IPS DF 6.9 (cell line): ENCODE data around the gene XPOT.

Experiments used
- DNase-seq: peaks from one replicate; pipeline ENCODE4 v3.0.0-alpha.2; 2013; ENCODE audit warnings: low read depth, low spot score
- H3K27ac ChIP-seq: one replicate; pipeline ENCODE4 v1.5.1; 2013; ENCODE audit warnings: low read length, control low read depth
- H3K27me3 ChIP-seq: 2 replicates; pipeline ENCODE4 v1.6.1; 2013; ENCODE audit warnings: mild to moderate bottlenecking, low read length; ENCODE audit not compliant: control insufficient read depth, insufficient read depth
- H3K36me3 ChIP-seq: 2 replicates; pipeline ENCODE4 v1.6.1; 2013; ENCODE audit warnings: low read length; ENCODE audit not compliant: control insufficient read depth, insufficient read depth
- H3K4me1 ChIP-seq: 2 replicates; pipeline ENCODE4 v1.6.1; 2013; ENCODE audit warnings: low read length; ENCODE audit not compliant: control insufficient read depth, insufficient read depth
- H3K4me3 ChIP-seq: 2 replicates; pipeline ENCODE4 v1.5.1; 2013; ENCODE audit warnings: mild to moderate bottlenecking, low read length
- H3K9me3 ChIP-seq: 2 replicates; pipeline ENCODE4 v1.6.1; 2013; ENCODE audit warnings: low read length, inconsistent platforms; ENCODE audit not compliant: control insufficient read depth, insufficient read depth
- WGBS: extraction: QIAGEN DNeasy Blood & Tissue Kit; methylation state at CpG from one replicate; pipeline ENCODE4 v1.1.7; 2013; ENCODE audit warnings: mixed read lengths, missing lambda C conversion rate; ENCODE audit not compliant: insufficient read length, insufficient coverage; 5-methylcytosine and 5-hydroxymethylcytosine counted together

Gene XPOT

DNA sequence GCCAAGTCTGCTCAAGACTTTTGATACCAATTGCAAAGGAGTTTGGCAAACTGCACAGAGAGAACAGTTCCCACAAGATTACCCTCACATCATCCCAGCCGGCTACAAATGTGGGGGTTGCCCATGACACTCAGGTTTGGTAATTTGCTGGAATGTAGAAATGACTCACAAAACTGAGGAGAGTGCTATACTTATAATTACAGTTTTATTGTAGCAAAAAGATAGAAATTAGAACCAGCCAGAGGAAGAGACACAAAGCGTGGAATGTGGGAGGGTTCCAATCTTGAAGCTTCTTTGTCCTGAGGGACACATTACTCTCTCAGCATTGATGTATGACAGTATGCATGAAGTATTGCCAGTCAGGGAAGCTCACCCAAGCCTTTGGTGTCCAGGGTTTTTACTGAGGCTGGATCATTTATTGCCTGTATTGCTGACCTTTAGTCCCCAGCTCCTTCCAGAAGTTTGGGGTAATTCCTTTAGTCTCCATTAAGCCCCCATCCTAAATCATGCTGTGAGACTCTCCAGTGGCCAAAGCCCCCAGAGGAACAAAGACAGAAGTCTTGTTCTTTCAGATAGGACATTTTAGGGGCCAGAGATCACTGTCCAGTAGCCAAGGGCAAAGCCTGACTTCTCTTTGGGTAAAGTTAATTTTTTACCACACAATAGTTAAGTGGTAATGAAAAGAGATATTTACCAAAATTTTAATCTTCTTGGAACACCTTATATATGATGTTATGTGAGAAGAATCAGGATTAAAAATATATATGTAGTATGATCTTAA, 57.6 kb downstream of the XPOT start:
- no peak overlapping the region for H3K27ac ChIP-seq
- no peaks in the 10 kb centered on the region for H3K36me3 ChIP-seq
- H3K4me3 ChIP-seq: no peak overlapping the region
- no peaks in the 10 kb centered on the region for H3K9me3 ChIP-seq
- H3K4me1 ChIP-seq: no peaks in the 10 kb centered on the region
- WGBS: no CpG with 5 or more reads among the region's 2 CpGs
- DNase-seq: no peak
- no peaks in the 10 kb centered on the region for H3K27me3 ChIP-seq

DNA sequence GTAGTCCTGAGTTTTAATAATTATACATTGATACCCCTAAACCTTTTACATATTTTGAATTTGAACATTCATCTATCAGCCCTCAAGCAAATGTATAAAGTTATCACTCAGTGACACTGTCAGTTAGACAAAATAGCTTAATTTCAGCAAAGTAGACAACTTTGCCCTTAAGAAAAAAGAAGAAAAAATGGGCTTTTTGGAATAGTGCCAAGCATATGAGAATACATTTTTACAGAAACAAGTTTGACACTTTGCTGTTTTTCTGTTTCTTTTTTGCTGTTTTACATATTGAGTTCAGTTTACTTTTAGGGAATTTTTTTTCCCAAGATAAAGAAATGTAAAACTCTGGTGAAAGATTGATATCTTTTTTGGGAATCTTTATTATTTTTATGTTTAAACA, 62.0 kb downstream of the XPOT start:
- no peak overlapping the region for H3K4me3 ChIP-seq
- no peak overlapping the region for H3K27ac ChIP-seq
- no peaks in the 10 kb centered on the region for H3K4me1 ChIP-seq
- H3K36me3 ChIP-seq: peaks cover 2% of the 10 kb centered on the region; the same call in 1 of the 2 replicates
- no peak for DNase-seq
- no peaks in the 10 kb centered on the region for H3K9me3 ChIP-seq
- no peaks in the 10 kb centered on the region for H3K27me3 ChIP-seq

DNA sequence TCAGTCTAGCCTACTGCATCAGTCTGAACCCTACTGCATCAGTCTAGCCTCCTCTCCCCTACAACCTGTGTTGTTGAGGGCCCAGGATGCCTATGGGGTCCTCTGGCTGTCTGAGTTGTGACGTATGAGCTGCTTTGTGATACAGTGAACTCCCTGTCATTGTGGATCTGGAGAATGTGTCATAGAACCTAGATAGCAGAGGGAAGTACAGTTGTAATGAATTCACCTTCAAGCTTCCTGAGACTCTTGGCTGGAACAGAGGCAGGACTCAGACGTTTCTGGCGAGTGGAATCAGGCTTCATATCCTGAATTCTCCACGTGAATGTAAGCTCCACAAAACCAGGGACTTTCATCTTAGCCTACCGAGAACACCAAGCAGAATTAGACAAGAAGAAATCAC, 64.8 kb downstream of the XPOT start:
- Histone ChIP-seq H3K27ac (no peak overlapping the region), H3K9me3 (no peaks in the 10 kb centered on the region), H3K36me3 (peaks cover 2% of the 10 kb centered on the region; the same call in 1 of the 2 replicates), H3K4me1 (no peaks in the 10 kb centered on the region), H3K27me3 (no peaks in the 10 kb centered on the region), H3K4me3 (no peak overlapping the region)
- no peak for DNase-seq
- no CpG with 5 or more reads among the region's 5 CpGs for WGBS

DNA sequence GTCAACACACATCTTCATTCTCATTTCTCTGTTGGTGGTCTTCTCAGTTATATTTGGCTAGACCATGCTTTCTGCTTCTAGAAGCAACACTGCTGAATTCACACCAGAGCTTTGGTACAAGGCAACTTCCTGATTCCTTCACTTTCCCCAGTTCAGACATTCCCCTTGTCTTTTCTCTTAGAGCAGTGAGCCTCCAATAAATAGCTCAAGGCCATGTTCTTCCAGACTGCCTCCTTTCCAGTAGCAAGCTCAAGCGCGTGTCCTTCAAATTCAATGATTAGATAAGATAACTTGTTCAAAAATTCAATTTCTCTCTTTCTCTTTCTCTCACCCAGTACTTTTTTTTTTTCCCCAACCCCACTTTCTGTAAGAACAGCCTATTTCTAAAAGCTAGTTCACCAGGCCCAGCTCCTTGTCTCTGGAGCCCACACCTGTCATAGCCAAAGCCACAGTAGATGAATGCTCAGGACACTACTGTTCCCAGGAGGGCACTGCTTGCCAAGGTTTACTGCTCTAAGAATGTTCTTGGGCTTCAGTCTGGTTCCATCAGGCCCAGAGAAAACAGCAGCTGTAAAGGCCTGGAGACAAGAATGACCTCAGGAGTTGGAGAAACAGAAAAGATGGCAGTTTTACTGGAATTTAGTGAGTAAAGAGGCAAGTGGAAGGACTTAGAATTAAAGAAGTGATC, 65.4 kb downstream of the XPOT start:
- no peaks in the 10 kb centered on the region for H3K4me1 ChIP-seq
- no peak overlapping the region for H3K4me3 ChIP-seq
- no peak overlapping the region for H3K27ac ChIP-seq
- H3K36me3 ChIP-seq: peaks cover 2% of the 10 kb centered on the region; the same call in 1 of the 2 replicates
- no CpG with 5 or more reads among the region's 2 CpGs for WGBS
- no peaks in the 10 kb centered on the region for H3K27me3 ChIP-seq
- no peak for DNase-seq
- H3K9me3 ChIP-seq: no peaks in the 10 kb centered on the region

DNA sequence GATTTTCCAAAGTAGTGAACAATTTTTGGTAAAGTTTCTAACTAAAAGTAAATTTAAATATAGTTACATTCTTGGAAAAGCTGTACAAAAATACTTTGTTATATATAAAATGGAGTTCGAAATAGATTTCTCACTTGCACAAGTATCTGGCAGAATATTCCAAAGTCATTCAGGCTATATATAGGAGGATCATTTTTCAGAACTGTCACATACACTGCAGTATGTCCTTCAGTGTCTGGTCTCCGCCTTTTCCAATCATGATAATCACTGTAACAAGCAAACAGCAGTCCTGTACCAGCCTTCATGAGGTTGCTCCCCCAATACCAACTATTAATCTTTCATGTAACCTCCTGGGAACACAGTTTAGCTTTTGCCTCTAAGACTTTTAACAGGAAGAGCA, 66.3 kb downstream of the XPOT start:
- no peak overlapping the region for H3K4me3 ChIP-seq
- H3K27ac ChIP-seq: no peak overlapping the region
- no peaks in the 10 kb centered on the region for H3K27me3 ChIP-seq
- H3K9me3 ChIP-seq: no peaks in the 10 kb centered on the region
- no CpG with 5 or more reads among the region's 2 CpGs for WGBS
- DNase-seq: no peak
- H3K36me3 ChIP-seq: peaks cover 2% of the 10 kb centered on the region; the same call in 1 of the 2 replicates
- no peaks in the 10 kb centered on the region for H3K4me1 ChIP-seq

DNA sequence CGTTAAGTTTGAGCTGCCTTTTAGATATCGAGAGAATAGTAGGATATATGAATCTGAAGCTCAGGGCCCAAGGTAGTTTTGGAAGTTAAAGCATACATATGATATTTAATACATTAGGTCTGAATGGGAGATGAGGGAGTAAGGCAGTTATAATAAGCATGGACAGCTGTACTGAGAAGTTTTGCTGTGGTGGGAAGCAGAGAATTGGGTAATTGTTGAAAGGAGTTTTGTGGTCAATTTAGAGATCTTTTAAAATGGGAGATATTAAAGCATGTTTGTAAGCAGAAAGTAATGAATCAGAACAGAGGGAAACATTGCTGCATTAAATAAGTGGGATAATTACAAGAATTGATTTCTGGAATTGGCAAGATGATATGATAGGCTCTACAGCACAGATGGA, 69.0 kb downstream of the XPOT start:
- Histone ChIP-seq H3K36me3 (no peaks in the 10 kb centered on the region; the same call in 1 of the 2 replicates), H3K4me3 (no peak overlapping the region), H3K4me1 (no peaks in the 10 kb centered on the region), H3K9me3 (no peaks in the 10 kb centered on the region), H3K27me3 (no peaks in the 10 kb centered on the region), H3K27ac (no peak overlapping the region)
- WGBS: no CpG with 5 or more reads among the region's 2 CpGs
- no peak for DNase-seq

DNA sequence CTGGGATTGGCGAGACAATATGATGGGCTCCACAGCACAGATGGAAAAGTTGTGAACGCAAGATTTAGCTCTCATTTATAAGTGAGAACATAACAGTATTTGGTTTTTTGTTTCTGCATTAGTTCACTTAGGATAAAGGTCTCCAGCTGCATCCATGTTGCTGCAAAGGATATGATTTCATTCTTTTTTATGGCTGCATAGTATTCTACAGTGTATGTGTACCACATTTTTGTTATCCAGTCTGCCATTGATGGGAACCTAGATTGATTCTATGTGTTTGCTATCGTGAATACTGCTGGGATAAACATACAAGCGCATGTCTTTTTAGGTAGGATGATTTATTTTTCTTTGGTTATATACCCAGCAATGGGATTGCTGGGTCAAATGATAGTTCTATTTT, 71.3 kb downstream of the XPOT start:
- Histone ChIP-seq H3K4me1 (no peaks in the 10 kb centered on the region), H3K9me3 (no peaks in the 10 kb centered on the region), H3K36me3 (no peaks in the 10 kb centered on the region; the same call in 1 of the 2 replicates), H3K27me3 (no peaks in the 10 kb centered on the region), H3K27ac (no peak overlapping the region), H3K4me3 (no peak overlapping the region)
- DNase-seq: no peak
- no CpG with 5 or more reads among the region's 4 CpGs for WGBS

DNA sequence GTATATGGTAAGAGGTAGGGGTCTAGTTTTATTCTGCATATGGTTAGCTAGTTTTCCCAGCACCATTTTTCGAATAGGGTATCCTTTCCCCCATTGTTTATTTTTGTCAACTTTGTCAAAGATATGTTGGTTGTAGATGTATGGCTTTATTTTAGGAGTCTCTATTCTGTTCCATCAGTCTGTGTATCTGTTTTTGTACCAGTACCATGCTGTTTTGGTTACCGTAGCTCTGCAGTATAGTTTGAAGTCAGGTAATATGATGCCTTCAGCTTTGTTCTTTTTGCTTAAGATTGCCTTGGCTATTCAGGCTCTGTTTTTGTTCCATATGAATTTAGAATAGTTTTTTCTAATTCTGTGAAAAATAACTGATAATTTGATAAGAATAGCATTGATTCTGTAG, 72.7 kb downstream of the XPOT start:
- no peak overlapping the region for H3K4me3 ChIP-seq
- WGBS: no CpG with 5 or more reads among the region's 2 CpGs

DNA sequence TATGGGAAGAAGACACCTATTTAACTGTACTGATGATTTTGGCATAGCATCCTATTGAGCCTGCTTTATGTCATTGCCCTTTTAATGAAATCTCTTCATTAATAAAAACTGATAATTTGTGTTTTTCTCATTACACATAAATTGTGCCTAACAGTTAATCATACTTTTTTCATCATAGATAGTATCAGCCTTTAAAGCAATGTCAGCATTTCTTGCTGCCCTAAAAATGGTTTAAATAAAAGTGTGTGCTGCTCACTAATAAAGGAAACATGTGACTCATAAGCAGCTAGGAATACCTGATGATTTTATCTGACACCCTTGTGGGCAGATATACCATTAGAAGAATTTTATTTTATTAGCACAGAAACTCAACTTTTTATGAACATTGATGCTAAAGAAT, 74.5 kb downstream of the XPOT start:
- Histone ChIP-seq H3K27me3 (no peaks in the 10 kb centered on the region), H3K27ac (no peak overlapping the region), H3K4me1 (no peaks in the 10 kb centered on the region), H3K4me3 (no peak overlapping the region), H3K36me3 (no peaks in the 10 kb centered on the region; the same call in 1 of the 2 replicates), H3K9me3 (no peaks in the 10 kb centered on the region)
- DNase-seq: no peak

More for the DNA sequence above, 72.7 kb downstream of the XPOT start:
- no peak overlapping the region for H3K27ac ChIP-seq
- no peaks in the 10 kb centered on the region for H3K4me1 ChIP-seq
- DNase-seq: no peak
- H3K9me3 ChIP-seq: no peaks in the 10 kb centered on the region
- H3K36me3 ChIP-seq: no peaks in the 10 kb centered on the region
- H3K27me3 ChIP-seq: no peaks in the 10 kb centered on the region

DNA sequence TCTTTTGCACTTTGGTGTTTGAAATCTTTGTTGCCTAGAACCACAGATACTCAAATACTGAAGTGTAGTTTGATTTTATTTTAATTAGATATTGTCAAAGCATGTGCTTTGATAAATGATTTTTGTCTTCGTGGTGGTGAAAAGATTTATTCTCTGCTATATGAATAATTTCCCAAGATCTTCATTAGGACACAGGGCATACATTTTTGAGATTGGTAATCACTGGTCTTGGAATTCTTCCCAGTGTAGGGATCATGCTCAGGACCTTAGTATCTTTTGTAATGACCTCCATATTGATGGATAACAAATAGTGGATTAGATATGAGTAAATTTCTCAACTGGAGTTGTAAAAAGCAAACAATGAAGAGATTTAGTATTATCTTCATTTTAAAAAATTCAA, 76.0 kb downstream of the XPOT start:
- no peak for DNase-seq
- Histone ChIP-seq H3K9me3 (no peaks in the 10 kb centered on the region), H3K27ac (no peak overlapping the region), H3K4me3 (no peak overlapping the region), H3K27me3 (no peaks in the 10 kb centered on the region), H3K36me3 (no peaks in the 10 kb centered on the region; the same call in 1 of the 2 replicates), H3K4me1 (no peaks in the 10 kb centered on the region)
- 100% methylated on average over 1 of the region's 1 CpG for WGBS

DNA sequence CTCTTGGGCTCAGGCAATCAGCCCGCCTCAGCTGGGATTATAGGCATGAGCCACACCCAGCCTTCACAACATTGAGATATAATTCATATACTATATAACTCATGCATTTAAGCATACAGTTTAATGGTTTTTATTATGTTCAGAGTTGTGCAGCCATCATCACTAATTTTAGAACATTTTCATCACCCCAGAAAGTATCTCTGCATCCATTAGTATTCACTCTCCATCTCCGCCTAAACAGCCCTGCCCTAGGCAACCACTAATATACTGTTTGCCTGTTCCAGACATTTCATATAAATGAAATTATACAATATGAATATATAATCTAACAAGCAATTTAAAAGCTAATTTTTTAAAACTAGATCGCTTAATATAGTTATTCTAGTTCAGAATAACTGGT, 82.5 kb downstream of the XPOT start:
- Histone ChIP-seq H3K9me3 (no peaks in the 10 kb centered on the region), H3K4me1 (no peaks in the 10 kb centered on the region), H3K4me3 (no peak overlapping the region), H3K36me3 (peaks cover 3% of the 10 kb centered on the region; the same call in 1 of the 2 replicates), H3K27me3 (no peaks in the 10 kb centered on the region), H3K27ac (no peak overlapping the region)
- WGBS: no CpG with 5 or more reads among the region's 3 CpGs
- no peak for DNase-seq
